Neuronal stem cell (in vitro differentiated cells): Measurements from ENCODE around the gene SH3YL1.
"Not testable (repeated sequence)": the region's sequence is repeated elsewhere in the genome, so short reads cannot be mapped to it uniquely, and the experiment has no call there.

Source experiments
- DNase-seq: peaks from one replicate; pipeline ENCODE4 v3.0.0-alpha.2; 2013; ENCODE audit warnings: low spot score
- H2AFZ ChIP-seq: one replicate; pipeline ENCODE4 v1.6.1; 2013; ENCODE audit warnings: mild to moderate bottlenecking, low read length, inconsistent platforms
- H2AK5ac ChIP-seq: 2 replicates; pipeline ENCODE4 v1.6.1; 2013; ENCODE audit warnings: low read depth, mild to moderate bottlenecking, inconsistent platforms, low read length, moderate library complexity, mixed read lengths
- H2BK120ac ChIP-seq: 2 replicates; pipeline ENCODE4 v1.6.1; 2013; ENCODE audit warnings: low read depth, mild to moderate bottlenecking, inconsistent platforms, low read length, moderate library complexity, mixed read lengths
- H2BK12ac ChIP-seq: one replicate; pipeline ENCODE4 v1.6.1; 2013; ENCODE audit warnings: low read length, inconsistent platforms
- H2BK15ac ChIP-seq: 2 replicates; pipeline ENCODE4 v1.6.1; 2013; ENCODE audit warnings: mild to moderate bottlenecking, low read length, inconsistent platforms, mixed read lengths
- H2BK5ac ChIP-seq: one replicate; pipeline ENCODE4 v1.6.1; 2013; ENCODE audit warnings: inconsistent platforms, mild to moderate bottlenecking, low read length, moderate library complexity
- H3K14ac ChIP-seq: one replicate; pipeline ENCODE4 v1.6.1; 2013; ENCODE audit warnings: low read length, inconsistent platforms
- H3K18ac ChIP-seq: 2 replicates; pipeline ENCODE4 v1.6.1; 2013; ENCODE audit warnings: low read length, inconsistent platforms
- H3K23ac ChIP-seq: 2 replicates; pipeline ENCODE4 v1.6.1; 2013; ENCODE audit warnings: low read depth, mild to moderate bottlenecking, mixed read lengths, low read length, inconsistent platforms; ENCODE audit not compliant: poor library complexity
- H3K27ac ChIP-seq: replicated peaks from 3 replicates; pipeline ENCODE4 v1.5.1; 2013; ENCODE audit warnings: low read length, inconsistent platforms
- H3K27me3 ChIP-seq, 3 experiments: 2 replicates each; pipeline ENCODE4 v1.6.1; 2013; ENCODE audit warnings: low read length in 3 of 3, mild to moderate bottlenecking in 2 of 3, inconsistent platforms in 1 of 3, low read depth in 1 of 3, mixed read lengths in 1 of 3, moderate library complexity in 1 of 3; ENCODE audit not compliant: control insufficient read depth in 3 of 3, insufficient read depth in 3 of 3
- H3K36me3 ChIP-seq, 2 donors: replicated peaks in 1 of 2; 2 replicates each; pipeline ENCODE4 v1.6.1; 2013; ENCODE audit warnings: low read length in 2 of 2; ENCODE audit not compliant: control insufficient read depth in 2 of 2, insufficient read depth in 2 of 2
- H3K4ac ChIP-seq: 2 replicates; pipeline ENCODE4 v1.6.1; 2013; ENCODE audit warnings: inconsistent platforms, mild to moderate bottlenecking, low read length, moderate library complexity
- H3K4me1 ChIP-seq, 2 donors: 1 replicate in 1 of 2; 2 replicates in 1 of 2; pipeline ENCODE4 v1.6.1; 2013; ENCODE audit warnings: low read length in 2 of 2, low read depth in 1 of 2; ENCODE audit not compliant: control insufficient read depth in 2 of 2, insufficient read depth in 1 of 2
- H3K4me2 ChIP-seq: one replicate; pipeline ENCODE4 v1.6.1; 2013; ENCODE audit warnings: mild to moderate bottlenecking, low read length, inconsistent platforms; ENCODE audit not compliant: insufficient read depth, poor library complexity, severe bottlenecking
- H3K4me3 ChIP-seq, 2 donors: 2 replicates each; pipeline ENCODE4 v1.5.1; 2013; ENCODE audit warnings: low read length in 2 of 2, mild to moderate bottlenecking in 2 of 2, inconsistent platforms in 1 of 2, moderate library complexity in 1 of 2
- H3K79me1 ChIP-seq: one replicate; pipeline ENCODE4 v1.6.1; 2013; ENCODE audit warnings: low read depth, mild to moderate bottlenecking, inconsistent platforms, low read length, moderate library complexity
- H3K9ac ChIP-seq: one replicate; pipeline ENCODE4 v1.6.1; 2013; ENCODE audit warnings: mild to moderate bottlenecking, low read depth, low read length, inconsistent platforms; ENCODE audit not compliant: poor library complexity
- H3K9me3 ChIP-seq, 2 donors: replicated peaks in 1 of 2; 2 replicates each; pipeline versions ENCODE3 to v1.6.1; 2013; ENCODE audit warnings: low read length in 2 of 2, mild to moderate bottlenecking in 2 of 2, inconsistent platforms in 1 of 2, low read depth in 1 of 2, mixed read lengths in 1 of 2, moderate library complexity in 1 of 2; ENCODE audit not compliant: control insufficient read depth in 2 of 2, insufficient read depth in 1 of 2
- H4K8ac ChIP-seq: one replicate; pipeline ENCODE4 v1.6.1; 2013; ENCODE audit warnings: low read depth, mild to moderate bottlenecking, inconsistent platforms, low read length, moderate library complexity
- H4K91ac ChIP-seq: one replicate; pipeline ENCODE4 v1.6.1; 2013; ENCODE audit warnings: low read length, low read depth, mild to moderate bottlenecking, inconsistent platforms; ENCODE audit not compliant: poor library complexity
- WGBS, 2 donors: extraction: QIAGEN DNeasy Blood & Tissue Kit; methylation state at CpG; one replicate each; pipeline ENCODE4 v1.1.7; 2013; ENCODE audit warnings: missing lambda C conversion rate in 2 of 2, mixed read lengths in 1 of 2; ENCODE audit not compliant: insufficient read length in 2 of 2, insufficient replicate concordance in 1 of 2; ENCODE audit errors: extremely low coverage in 2 of 2; 5-methylcytosine and 5-hydroxymethylcytosine counted together

SH3YL1 gene

GRCh38 chr2:172120-172519, 91.7 kb downstream of the SH3YL1 start:
- not testable (repeated sequence) for H3K36me3 ChIP-seq, H3K4me2 ChIP-seq, H2BK12ac ChIP-seq, H3K23ac ChIP-seq, H2AK5ac ChIP-seq, H2AFZ ChIP-seq, H4K91ac ChIP-seq, H3K27ac ChIP-seq, H3K14ac ChIP-seq, H2BK5ac ChIP-seq, H3K9ac ChIP-seq, H3K79me1 ChIP-seq, H3K4me1 ChIP-seq, H3K27me3 ChIP-seq, H4K8ac ChIP-seq, H3K18ac ChIP-seq, H3K4ac ChIP-seq, H3K4me3 ChIP-seq, H3K9me3 ChIP-seq, H2BK15ac ChIP-seq, H2BK120ac ChIP-seq, DNase-seq
- WGBS, 2 donors, result no CpG with 5 or more reads among the region's 9 CpGs

GRCh38 chr2:169741-170140, 94.1 kb downstream of the SH3YL1 start:
- no peak overlapping the region for H3K4me3 ChIP-seq
- H3K27me3 ChIP-seq, result no peaks in the 10 kb centered on the region
- no peak overlapping the region for H2BK15ac ChIP-seq
- H3K4me2 ChIP-seq, result no peak overlapping the region
- no peak overlapping the region for H3K23ac ChIP-seq
- no peak overlapping the region for H2AFZ ChIP-seq
- no peaks in the 10 kb centered on the region for H3K36me3 ChIP-seq
- no peak overlapping the region for H2BK12ac ChIP-seq
- H3K9me3 ChIP-seq, result no peaks in the 10 kb centered on the region
- no peak overlapping the region for H4K8ac ChIP-seq
- H3K9ac ChIP-seq, result no peak overlapping the region
- H4K91ac ChIP-seq, result no peak overlapping the region
- H3K79me1 ChIP-seq, result no peaks in the 10 kb centered on the region
- no CpG with 5 or more reads among the region's 3 CpGs for WGBS, 2 donors
- no peak overlapping the region for H3K18ac ChIP-seq
- H3K27ac ChIP-seq, result no peak overlapping the region
- H2BK120ac ChIP-seq, result no peak overlapping the region
- H2AK5ac ChIP-seq, result no peak overlapping the region
- DNase-seq, result no peak
- H3K4me1 ChIP-seq, result no peaks in the 10 kb centered on the region
- no peak overlapping the region for H3K4ac ChIP-seq
- no peak overlapping the region for H3K14ac ChIP-seq
- no peak overlapping the region for H2BK5ac ChIP-seq
